ENCODE data around the gene DLGAP3.
"Not testable (repeated sequence)": the region's sequence is repeated elsewhere in the genome, so short reads cannot be mapped to it uniquely, and the experiment has no call there.

Gene DLGAP3

GRCh38 chr1:34929497-34929852, at the start of gene DLGAP3:
DLGAP3 (minus strand) TSS chr1:34929650; CDS start chr1:34905383, 24,267 bp downstream.
- no peak for DNase-seq (ENCODE audit: low spot score)

DNA sequence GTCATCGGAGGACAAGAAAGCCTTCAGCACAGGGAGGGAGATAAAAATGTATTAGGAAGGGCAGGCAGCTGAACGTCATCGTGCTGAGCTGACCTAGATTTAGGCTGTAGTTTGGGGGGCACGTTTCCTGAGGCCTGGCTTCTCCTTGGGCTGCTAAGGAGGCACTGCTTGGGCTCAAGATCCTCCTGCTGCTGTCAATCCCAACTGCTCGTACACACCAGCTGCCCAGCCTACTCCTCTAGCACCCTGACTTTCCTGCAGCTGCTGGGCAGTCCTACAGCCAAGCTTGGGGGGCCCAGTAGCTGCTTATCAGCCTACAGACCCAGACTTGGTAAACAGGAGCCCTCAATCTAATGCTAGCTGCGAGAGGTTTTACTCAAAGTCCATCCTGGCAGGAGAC, 49.5 kb upstream of the DLGAP3 start:
- DNase-seq (ENCODE audit: low spot score): no peak

DNA sequence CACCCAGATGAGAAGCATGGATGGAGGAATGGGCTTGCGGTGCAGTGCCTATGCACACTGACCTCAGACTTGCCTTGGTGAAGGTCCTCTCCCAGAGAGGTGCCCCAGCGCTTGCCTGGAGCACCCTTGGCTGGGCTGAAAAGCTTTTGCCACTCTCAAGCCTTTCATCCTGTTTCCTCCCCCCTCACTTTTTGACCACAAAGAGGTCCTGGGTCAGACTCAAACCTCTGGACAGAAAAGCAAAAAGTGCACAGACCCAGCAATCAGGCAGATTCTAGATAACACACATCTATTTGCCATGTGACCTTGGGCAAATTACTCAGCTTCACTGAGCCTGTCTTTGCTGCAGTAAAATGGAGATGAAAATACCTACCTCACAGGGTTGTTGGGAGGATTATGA, 48.4 kb upstream of the DLGAP3 start:
- DNase-seq (ENCODE audit: low spot score): no peak

GRCh38 chr1:34977210-34977471, 47.7 kb upstream of the DLGAP3 start:
- no peak for DNase-seq (ENCODE audit: low spot score)

DNA sequence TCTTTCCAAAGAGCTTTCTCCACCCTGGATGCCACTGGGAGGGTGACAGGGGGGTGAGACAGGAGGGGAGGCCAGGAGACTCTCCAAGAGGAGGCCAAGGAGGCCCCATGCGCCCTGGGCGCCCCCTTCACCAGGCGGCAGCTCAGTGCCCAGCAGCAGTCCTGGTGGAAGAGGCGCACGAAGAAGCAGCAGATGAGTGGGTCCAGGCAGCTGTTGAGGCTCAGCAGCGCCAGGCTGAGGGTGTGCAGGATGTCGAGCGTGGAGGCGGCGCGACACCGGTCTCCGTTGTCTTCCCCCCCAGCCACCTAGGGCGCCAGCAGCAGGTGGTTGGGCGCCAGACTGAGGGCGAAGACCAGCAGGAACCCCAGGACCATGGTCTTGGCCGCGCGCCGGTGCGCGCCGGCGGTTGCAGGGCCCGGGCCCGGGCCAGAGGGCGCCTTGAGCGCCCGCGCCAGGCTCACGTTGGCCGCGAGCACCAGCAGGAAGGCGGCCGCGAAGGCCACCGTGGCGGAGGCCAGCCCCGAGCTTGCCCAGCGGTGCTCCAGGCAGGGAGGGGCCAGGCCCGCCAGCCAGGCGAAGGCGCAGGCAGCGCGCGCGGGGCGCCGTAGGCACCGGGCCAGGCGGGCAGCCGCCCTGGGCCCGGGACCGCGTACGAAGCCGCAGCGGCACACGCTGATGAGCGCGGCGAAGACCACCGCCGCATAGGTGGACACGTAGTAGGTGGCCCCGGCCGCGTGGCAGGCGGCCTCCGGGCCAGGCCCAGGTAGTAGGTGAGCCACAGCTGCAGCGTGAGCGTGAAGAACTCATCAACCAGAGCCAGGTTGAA, 47.1 kb upstream of the DLGAP3 start:
- no peak for DNase-seq (ENCODE audit: low spot score)

- DNase-seq (ENCODE audit: low spot score): no peak
Measured at GRCh38 chr1:34975771-34976170, 46.3 kb upstream of the DLGAP3 start.

GRCh38 chr1:34975338-34975737, 45.9 kb upstream of the DLGAP3 start:
- no peak for DNase-seq (ENCODE audit: low spot score)

DNA sequence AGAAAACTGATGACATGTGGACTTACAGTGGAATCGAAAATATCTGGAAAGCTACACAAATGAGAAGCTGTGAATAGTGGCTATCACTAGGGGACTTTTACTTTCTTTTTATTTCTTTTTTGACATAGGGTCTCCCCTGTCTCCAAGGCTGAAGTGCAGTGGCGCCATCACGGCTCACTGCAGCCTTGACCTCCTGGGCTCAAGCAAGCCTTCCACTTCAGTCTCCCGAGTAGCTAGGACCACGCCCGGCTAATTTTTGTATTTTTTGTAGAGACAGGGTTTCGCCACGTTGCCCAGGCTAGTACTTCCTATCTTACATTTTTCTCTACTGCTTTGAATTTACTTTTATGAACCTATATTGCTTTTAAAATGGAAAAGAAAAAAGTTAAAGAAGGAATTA, 45.2 kb upstream of the DLGAP3 start:
- DNase-seq (ENCODE audit: low spot score): no peak

GRCh38 chr1:34973326-34973725, 43.9 kb upstream of the DLGAP3 start:
- no peak for DNase-seq (ENCODE audit: low spot score)

- DNase-seq (ENCODE audit: low spot score): no peak
Measured at GRCh38 chr1:34970829-34971228, 41.4 kb upstream of the DLGAP3 start.

DNA sequence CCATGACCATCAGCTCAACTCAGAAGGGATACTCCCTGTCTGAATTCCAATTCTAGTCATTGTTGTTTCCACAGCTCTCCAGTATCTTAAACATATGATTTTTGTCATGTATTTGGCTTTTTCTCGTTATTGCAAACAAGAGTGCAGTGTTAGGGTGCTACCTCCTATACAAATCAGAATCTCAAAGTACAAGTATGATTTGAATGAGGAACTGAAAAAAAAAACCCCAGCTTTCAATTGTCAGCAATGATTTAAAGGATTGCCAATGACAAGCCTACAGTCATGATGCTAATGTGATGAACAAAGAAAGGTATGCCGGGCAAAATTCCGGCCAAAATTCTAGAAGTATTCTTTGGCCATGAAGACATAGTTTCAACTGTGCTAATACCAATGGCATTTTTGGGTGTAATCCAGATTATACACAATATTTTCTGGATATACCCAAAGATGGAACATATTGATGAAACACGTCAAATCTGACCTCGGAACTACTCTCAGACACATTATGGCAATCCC, 40.8 kb upstream of the DLGAP3 start:
- no peak for DNase-seq (ENCODE audit: low spot score)

GRCh38 chr1:34968297-34968696, 38.8 kb upstream of the DLGAP3 start:
- not testable (repeated sequence) for DNase-seq (ENCODE audit: low spot score)

- DNase-seq (ENCODE audit: low spot score): not testable (repeated sequence)
Measured at GRCh38 chr1:34967672-34968071, 38.2 kb upstream of the DLGAP3 start.

DNA sequence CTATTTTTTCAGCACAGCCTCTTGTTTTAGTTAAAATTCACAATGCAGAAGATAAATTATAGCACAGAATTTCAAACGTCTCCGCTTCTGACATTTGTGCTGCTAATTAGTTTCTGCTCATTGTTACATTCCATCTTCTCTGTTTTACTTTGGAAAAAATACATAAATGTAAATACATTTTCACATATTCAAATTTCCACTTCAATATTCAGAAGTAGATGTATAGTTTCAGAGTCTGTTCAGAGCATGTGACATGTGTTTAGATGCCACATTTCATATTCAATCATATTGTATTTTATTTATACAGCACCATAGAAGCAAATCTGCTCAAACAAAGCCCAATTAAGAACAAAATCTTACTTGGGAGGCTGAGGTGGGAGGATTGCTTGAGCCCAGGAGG, 36.1 kb upstream of the DLGAP3 start:
- DNase-seq (ENCODE audit: low spot score): no peak

DNA sequence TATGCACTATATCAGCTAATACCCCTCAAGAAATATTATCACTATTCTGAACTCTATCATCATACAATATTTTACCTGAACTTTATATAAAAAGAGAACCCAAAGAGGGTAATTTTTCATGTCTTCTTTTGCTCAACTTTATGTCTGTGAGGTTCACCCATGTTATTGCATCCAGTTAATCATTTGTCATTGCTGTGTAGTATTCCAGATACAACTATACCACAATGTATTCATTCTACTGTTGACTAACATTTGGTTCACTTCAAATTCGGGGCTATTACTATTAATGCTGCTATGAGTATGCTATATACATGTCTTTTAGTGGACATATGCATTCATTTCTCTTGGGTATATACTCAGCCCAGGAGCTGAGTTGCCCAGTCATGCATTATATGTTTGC, 21.0 kb upstream of the DLGAP3 start:
- no peak for DNase-seq (ENCODE audit: low spot score)

DNA sequence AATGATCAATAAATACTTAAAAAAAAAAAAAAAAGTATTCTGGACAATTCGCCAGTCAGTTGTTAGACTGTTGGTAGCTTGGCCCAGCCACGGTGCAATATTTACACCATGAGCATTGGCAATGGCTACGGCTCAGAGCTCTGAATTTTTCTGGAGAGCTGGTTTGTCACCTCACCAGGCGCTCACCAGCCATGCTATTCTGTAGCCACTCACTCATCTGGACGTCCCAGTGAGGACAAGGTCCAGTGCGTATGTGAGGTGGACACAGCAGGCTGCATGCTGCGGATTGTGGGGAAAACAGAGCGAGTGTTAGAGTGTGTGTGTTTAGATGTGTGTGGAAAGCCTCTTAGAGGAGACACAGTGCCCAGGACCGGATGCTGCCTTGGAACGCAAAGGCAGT, 19.3 kb upstream of the DLGAP3 start:
- not testable (repeated sequence) for DNase-seq (ENCODE audit: low spot score)

GRCh38 chr1:34947641-34948314, 18.3 kb upstream of the DLGAP3 start:
- DNase-seq (ENCODE audit: low spot score): not testable (repeated sequence)

GRCh38 chr1:34946211-34946610, 16.8 kb upstream of the DLGAP3 start:
- no peak for DNase-seq (ENCODE audit: low spot score)

- DNase-seq (ENCODE audit: low spot score): not testable (repeated sequence)
Measured at GRCh38 chr1:34941798-34942197, 12.3 kb upstream of the DLGAP3 start.

DNA sequence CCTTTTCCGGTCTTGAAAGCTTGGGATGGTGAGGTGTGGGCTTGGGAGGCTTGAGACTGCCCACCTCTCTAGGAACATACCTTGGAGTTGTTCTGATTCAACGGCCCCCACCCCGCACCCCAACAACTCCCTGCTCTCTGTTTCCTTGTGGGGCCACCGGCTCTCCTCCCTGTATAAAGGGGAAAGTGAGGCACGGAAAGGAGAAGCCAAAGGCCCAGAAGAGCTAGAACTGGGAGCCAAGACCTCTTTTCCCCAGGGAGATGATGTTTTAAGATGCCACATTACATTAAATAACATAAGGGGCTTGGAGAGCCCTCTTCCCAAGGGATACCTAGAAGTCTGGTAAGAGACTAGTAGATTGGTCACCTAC, 1.2 kb upstream of the DLGAP3 start:
- no peak for DNase-seq (ENCODE audit: low spot score)

- DNase-seq (ENCODE audit: low spot score): no peak
Measured at GRCh38 chr1:34929853-34930701, 627 bp upstream of the DLGAP3 start.

GRCh38 chr1:34928699-34929496, 552 bp downstream of the DLGAP3 start:
- no peak for DNase-seq (ENCODE audit: low spot score)

Measured in activated CD4-positive, alpha-beta T cell treated with anti-CD3 and anti-CD28 coated beads, Interleukin-2, Interleukin-4, amounts not matched to agents 100 ng/mL and 50 ng/mL, durations not matched to agents 16 hours and 8 hours (primary cell).